PC-3 (cell line): ENCODE data around the gene MYH7B. TPM values are rescaled to one million over a fixed set of nuclear protein-coding genes. Genes with fewer than 3 reads are reported as not detected.

Source experiments
- ATAC-seq: fragments of 200-7000 bp; cut with Tn5 transposase; 2 replicates; pipeline ENCODE4 v1.9.1; 2020; ENCODE audit warnings: mild to moderate bottlenecking, moderate library complexity
- BruUV-seq: library from RNA; stranded (reverse); fragments of 400-500 nt; replicated peaks from 2 replicates; lab custom pipeline; 2021; lab: Mats Ljungman, UMichigan
- CTCF ChIA-PET: fragments of 300-600 bp; sonication (Branson Sonifier 250); formaldehyde crosslinking; loops from one replicate; lab custom pipeline; 2022; ENCODE audit warnings: antibody characterized with exemption; lab: Charles Lee
- POLR2A ChIA-PET: fragments of 300-600 bp; sonication (Branson Sonifier 250); formaldehyde crosslinking; loops from one replicate; lab custom pipeline; 2022; ENCODE audit warnings: antibody characterized with exemption; ENCODE audit not compliant: unreplicated experiment; lab: Charles Lee
- DNase-seq: peaks from one replicate; pipeline ENCODE4 v3.0.0-alpha.2; 2015
- H2AFZ ChIP-seq: fragments of 300-600 bp; sonication (generic); 2 replicates; pipeline ENCODE4 v1.6.0; 2016; ENCODE audit warnings: antibody characterized with exemption, low read length
- H3F3A ChIP-seq: fragments of 300-600 bp; sonication (generic); one replicate; pipeline ENCODE4 v1.6.0; 2017; ENCODE audit warnings: antibody characterized with exemption, low read length, control low read depth, mild to moderate bottlenecking; ENCODE audit not compliant: unreplicated experiment
- H3K27ac ChIP-seq: fragments of 300-600 bp; sonication (generic); 2 replicates; pipeline ENCODE4 v1.5.1; 2016; ENCODE audit warnings: mild to moderate bottlenecking, low read length
- H3K27me3 ChIP-seq: fragments of 300-600 bp; sonication (generic); 2 replicates; pipeline ENCODE4 v1.6.1; 2016; ENCODE audit warnings: low read length, mixed read lengths
- H3K36me3 ChIP-seq: fragments of 300-600 bp; sonication (generic); 2 replicates; pipeline ENCODE4 v1.6.1; 2016; ENCODE audit warnings: low read depth, mixed run types, low read length, mixed read lengths
- H3K4me1 ChIP-seq: fragments of 300-600 bp; sonication (generic); 2 replicates; pipeline ENCODE4 v1.5.1; 2016; ENCODE audit warnings: low read length; ENCODE audit not compliant: insufficient read depth
- H3K4me2 ChIP-seq: fragments of 300-600 bp; sonication (generic); 2 replicates; pipeline ENCODE4 v1.6.0; 2016; ENCODE audit warnings: low read length
- H3K4me3 ChIP-seq: fragments of 300-600 bp; sonication (generic); 2 replicates; pipeline ENCODE4 v1.5.1; 2016; ENCODE audit warnings: mild to moderate bottlenecking, low read length, mixed read lengths
- H3K79me2 ChIP-seq: fragments of 300-600 bp; sonication (generic); 2 replicates; pipeline ENCODE4 v1.6.1; 2017; ENCODE audit warnings: low read length, mixed read lengths
- H3K9ac ChIP-seq: fragments of 300-600 bp; sonication (generic); 2 replicates; pipeline ENCODE4 v1.6.0; 2016; ENCODE audit warnings: mild to moderate bottlenecking, low read length
- H3K9me2 ChIP-seq: fragments of 300-600 bp; sonication (generic); replicated peaks from 2 replicates; pipeline ENCODE4 v1.6.1; 2016; ENCODE audit warnings: mixed run types, low read length, mixed read lengths
- H3K9me3 ChIP-seq: fragments of 300-600 bp; sonication (generic); 2 replicates; pipeline ENCODE4 v1.6.1; 2016; ENCODE audit warnings: low read length, mixed read lengths
- H4K20me1 ChIP-seq: fragments of 300-600 bp; sonication (generic); 2 replicates; pipeline ENCODE4 v1.6.1; 2016; ENCODE audit warnings: low read length, mixed read lengths
- EZH2 ChIP-seq: fragments of 300-600 bp; sonication (generic); IDR thresholded peaks from one replicate; pipeline ENCODE4 v1.6.1; 2017; ENCODE audit warnings: antibody characterized with exemption, mild to moderate bottlenecking, low read length; ENCODE audit not compliant: unreplicated experiment
- EZH2phosphoT487 ChIP-seq: fragments of 300-600 bp; sonication (generic); IDR thresholded peaks from 2 replicates; pipeline ENCODE4 v1.6.1; 2018; ENCODE audit warnings: mild to moderate bottlenecking, antibody characterized with exemption, low read length, borderline replicate concordance
- intact Hi-C: fragments of 100-400 bp; cut with micrococcal nuclease; formaldehyde crosslinking; loops from 2 replicates; pipeline ENCODE4 v1.9.0; 2023
- total RNA-seq: library from RNA; depleted of rRNA; stranded (reverse); fragments of >200 nt; gene quantifications from 2 replicates; pipeline ENCODE4 v1.2.3, GENCODE V29; 2014
- TF ChIP-seq, protein P1 (sequence below): fragments of 300-600 bp; sonication (generic); conservative IDR thresholded peaks from 2 replicates; pipeline ENCODE4 v1.5.1; 2017; ENCODE audit warnings: antibody characterized with exemption, low read depth, mild to moderate bottlenecking, low read length

MYH7B gene
- total RNA-seq, 1 experiment from 2014 or later: 0.04 TPM

DNA sequence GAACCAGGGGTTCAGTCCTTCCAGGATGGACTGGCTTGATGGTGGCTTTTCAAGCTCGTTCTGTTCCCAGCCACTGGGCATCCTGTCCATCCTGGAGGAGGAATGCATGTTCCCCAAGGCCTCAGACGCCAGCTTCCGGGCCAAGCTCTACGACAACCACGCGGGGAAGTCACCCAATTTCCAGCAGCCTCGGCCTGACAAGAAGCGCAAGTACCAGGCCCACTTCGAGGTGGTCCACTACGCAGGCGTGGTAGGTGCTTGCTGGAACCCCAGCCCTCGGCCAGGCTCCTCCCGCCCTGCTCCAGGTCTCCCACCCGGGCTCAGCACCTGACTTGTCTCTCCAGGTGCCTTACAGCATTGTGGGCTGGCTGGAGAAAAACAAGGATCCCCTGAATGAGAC is 34.0 kb downstream of the MYH7B start:
- no peak for DNase-seq
- BruUV-seq: no TSS peak
- POLR2A ChIA-PET: no interaction called here

DNA sequence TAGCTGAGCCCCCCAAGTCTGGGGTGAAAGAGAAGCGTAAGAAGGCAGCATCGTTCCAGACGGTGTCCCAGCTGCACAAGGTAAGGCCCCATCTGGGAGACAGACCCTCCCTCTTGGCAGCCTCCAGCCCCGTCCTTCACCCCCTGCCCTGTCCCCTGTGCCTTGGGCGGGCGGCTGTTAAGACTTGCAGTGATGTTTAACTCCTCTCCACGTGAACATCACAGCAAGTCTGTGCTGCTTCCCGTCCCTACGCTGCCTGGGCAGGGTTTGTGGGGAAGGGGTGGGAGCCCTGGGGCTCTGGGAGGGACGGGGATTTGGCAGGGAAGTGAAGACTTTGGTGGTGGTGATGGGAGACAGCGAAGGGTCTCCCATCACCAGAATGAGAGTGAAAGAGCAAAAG is 34.6 kb downstream of the MYH7B start:
- Histone ChIP-seq H3F3A (no peaks in the 10 kb centered on the region), H3K9ac (no peak overlapping the region), H2AFZ (no peak overlapping the region), H3K9me3 (no peaks in the 10 kb centered on the region), H3K27ac (no peak overlapping the region), H4K20me1 (no peaks in the 10 kb centered on the region), H3K9me2 (no peaks in the 10 kb centered on the region), H3K36me3 (no peaks in the 10 kb centered on the region), H3K4me1 (no peaks in the 10 kb centered on the region), H3K4me2 (no peak overlapping the region), H3K4me3 (no peak overlapping the region), H3K27me3 (no peaks in the 10 kb centered on the region), H3K79me2 (no peaks in the 10 kb centered on the region)
- intact Hi-C loops: no loop called here
- ChIA-PET POLR2A (no interaction called here), CTCF (no interaction called here)
- no TSS peak for BruUV-seq
- no peak for DNase-seq
- ATAC-seq: no peak
- TF ChIP-seq, protein P1, sequence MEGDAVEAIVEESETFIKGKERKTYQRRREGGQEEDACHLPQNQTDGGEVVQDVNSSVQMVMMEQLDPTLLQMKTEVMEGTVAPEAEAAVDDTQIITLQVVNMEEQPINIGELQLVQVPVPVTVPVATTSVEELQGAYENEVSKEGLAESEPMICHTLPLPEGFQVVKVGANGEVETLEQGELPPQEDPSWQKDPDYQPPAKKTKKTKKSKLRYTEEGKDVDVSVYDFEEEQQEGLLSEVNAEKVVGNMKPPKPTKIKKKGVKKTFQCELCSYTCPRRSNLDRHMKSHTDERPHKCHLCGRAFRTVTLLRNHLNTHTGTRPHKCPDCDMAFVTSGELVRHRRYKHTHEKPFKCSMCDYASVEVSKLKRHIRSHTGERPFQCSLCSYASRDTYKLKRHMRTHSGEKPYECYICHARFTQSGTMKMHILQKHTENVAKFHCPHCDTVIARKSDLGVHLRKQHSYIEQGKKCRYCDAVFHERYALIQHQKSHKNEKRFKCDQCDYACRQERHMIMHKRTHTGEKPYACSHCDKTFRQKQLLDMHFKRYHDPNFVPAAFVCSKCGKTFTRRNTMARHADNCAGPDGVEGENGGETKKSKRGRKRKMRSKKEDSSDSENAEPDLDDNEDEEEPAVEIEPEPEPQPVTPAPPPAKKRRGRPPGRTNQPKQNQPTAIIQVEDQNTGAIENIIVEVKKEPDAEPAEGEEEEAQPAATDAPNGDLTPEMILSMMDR: no peak
- TF ChIP-seq EZH2phosphoT487 (no peak), EZH2 (no peak)

More for the DNA sequence above, 34.0 kb downstream of the MYH7B start:
- H3K27me3 ChIP-seq: no peaks in the 10 kb centered on the region
- H3K79me2 ChIP-seq: no peaks in the 10 kb centered on the region
- H3K9ac ChIP-seq: no peak overlapping the region
- no peak for TF ChIP-seq EZH2
- H3F3A ChIP-seq: no peaks in the 10 kb centered on the region
- CTCF ChIA-PET: no interaction called here
- H3K9me3 ChIP-seq: no peaks in the 10 kb centered on the region
- no peak overlapping the region for H3K4me3 ChIP-seq
- H3K4me2 ChIP-seq: no peak overlapping the region
- no peak for ATAC-seq
- no peaks in the 10 kb centered on the region for H3K9me2 ChIP-seq
- no peak overlapping the region for H2AFZ ChIP-seq
- no peaks in the 10 kb centered on the region for H3K36me3 ChIP-seq
- peaks cover 5% of the 10 kb centered on the region for H3K4me1 ChIP-seq
- H4K20me1 ChIP-seq: no peaks in the 10 kb centered on the region
- intact Hi-C loops: no loop called here
- no peak overlapping the region for H3K27ac ChIP-seq

DNA sequence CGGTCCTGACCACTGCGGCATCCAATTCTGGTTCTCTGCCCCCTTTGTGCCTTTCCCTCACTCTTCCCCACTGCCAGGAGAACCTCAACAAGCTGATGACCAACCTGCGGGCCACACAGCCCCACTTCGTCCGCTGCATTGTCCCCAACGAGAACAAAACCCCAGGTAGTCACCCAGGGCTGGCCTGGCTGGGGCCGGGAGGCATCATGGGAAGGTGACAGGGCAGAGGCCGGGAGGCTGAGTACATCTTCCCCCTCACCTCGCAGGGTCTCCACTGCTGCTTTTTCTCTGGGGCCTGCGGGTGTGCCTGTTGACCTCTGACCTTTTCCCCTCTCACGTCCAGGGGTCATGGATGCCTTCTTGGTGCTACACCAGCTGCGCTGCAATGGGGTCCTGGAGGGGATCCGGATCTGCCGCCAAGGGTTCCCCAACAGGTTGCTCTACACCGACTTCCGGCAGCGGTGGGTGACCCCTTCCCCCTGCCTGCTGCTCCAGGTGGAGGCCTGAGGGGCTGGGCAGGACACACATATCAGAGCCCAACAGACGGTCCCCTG is 35.1 kb downstream of the MYH7B start:
- no peaks in the 10 kb centered on the region for H3K27me3 ChIP-seq

More for the DNA sequence above, 35.1 kb downstream of the MYH7B start:
- BruUV-seq: no TSS peak
- H3K9ac ChIP-seq: no peak overlapping the region
- CTCF ChIA-PET: no interaction called here
- no peak overlapping the region for H3K4me2 ChIP-seq
- no peaks in the 10 kb centered on the region for H3K4me1 ChIP-seq
- no peaks in the 10 kb centered on the region for H3K9me3 ChIP-seq
- no peak for DNase-seq
- H2AFZ ChIP-seq: no peak overlapping the region
- no peak for TF ChIP-seq EZH2phosphoT487
- no peak for TF ChIP-seq EZH2
- TF ChIP-seq, protein P1: no peak
- H3K4me3 ChIP-seq: no peak overlapping the region
- H3K27ac ChIP-seq: no peak overlapping the region
- POLR2A ChIA-PET: no interaction called here
- no peaks in the 10 kb centered on the region for H3K36me3 ChIP-seq
- intact Hi-C loops: no loop called here
- no peaks in the 10 kb centered on the region for H3K79me2 ChIP-seq
- no peaks in the 10 kb centered on the region for H4K20me1 ChIP-seq
- ATAC-seq: no peak
- no peaks in the 10 kb centered on the region for H3K9me2 ChIP-seq
- H3F3A ChIP-seq: no peaks in the 10 kb centered on the region
